Adrenal gland (tissue), 5 donors: ENCODE data around the gene ATP12A.
A peak's percentile ranks its signal among the peaks of the same experiment; 100 is the strongest.

Source experiments
- CTCF ChIP-seq, 6 experiments: fragments of 450-650 bp in 4 of 6; fragments of 200-600 bp in 2 of 6; sonication (generic) in 1 of 6; IDR thresholded peaks; 1 replicate in 5 of 6; 2 replicates in 1 of 6; pipeline versions ENCODE4 v1.5.1 to v1.8.0; 2016 to 2021; ENCODE audit warnings: antibody characterized with exemption in 6 of 6, mild to moderate bottlenecking in 2 of 6, moderate library complexity in 1 of 6
- POLR2A ChIP-seq, 2 donors: fragments of 450-650 bp; IDR thresholded peaks; one replicate each; pipeline ENCODE4 v1.6.1; 2017; ENCODE audit warnings: antibody characterized with exemption in 2 of 2, mild to moderate bottlenecking in 2 of 2, moderate library complexity in 1 of 2
- donor health status: DM: no; HTN: no; CAD: no.

- TF ChIP-seq POLR2A (IDR thresholded peaks at IDR 0.05) (no peak), CTCF (IDR thresholded peaks at IDR 0.05) (peak; percentile 73 to 98 (median 76))
Observed at GRCh38 chr13:24727731-24728601, 47.8 kb downstream of the ATP12A start.
